HG02884 (cell line): ENCODE results near the gene CRADD.

ENCODE experiments used
- ATAC-seq: cut with Tn5 transposase; IDR thresholded peaks from one replicate; pipeline ENCODE4 v1.9.1; 2021; ENCODE audit warnings: mild to moderate bottlenecking, moderate library complexity; ENCODE audit not compliant: unreplicated experiment

The CRADD gene

DNA sequence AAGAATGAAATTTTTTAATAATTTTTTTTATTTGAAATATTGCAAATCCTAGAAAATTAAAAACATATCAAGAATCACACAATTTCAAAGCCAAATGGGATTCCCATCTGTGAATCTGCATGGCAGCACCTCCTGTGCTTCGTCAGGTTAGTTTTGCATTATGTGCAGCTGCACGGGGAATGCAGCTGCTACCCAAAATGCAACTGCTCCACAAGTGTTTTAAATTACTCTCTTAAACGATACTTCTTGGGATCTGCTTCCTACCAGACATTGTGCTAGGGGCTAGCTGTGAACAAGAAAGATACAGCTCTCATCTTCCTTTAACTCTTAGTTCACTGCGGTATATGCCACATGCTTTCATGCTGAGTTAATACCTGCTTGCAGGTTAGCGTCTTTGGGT is 154.2 kb downstream of the CRADD start:
- no peak for ATAC-seq

DNA sequence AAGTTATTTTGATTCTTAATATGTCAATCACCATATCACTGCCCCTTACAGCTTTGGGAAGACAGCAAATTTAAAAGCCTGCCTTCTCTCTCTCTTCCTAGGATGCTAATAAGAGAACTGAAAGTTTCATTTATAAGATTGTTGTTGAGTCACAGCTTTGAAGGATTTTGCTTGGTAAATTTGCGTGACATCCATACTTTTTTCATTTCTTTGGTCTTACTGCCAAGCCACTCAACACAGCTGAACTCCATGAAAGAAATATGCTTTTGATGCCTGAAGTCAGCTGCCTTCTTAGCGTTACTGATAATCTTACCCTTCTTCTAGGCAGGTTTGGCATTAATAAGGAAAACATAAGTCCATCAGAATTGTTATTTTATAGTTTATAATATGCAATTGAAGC is 155.0 kb downstream of the CRADD start:
- ATAC-seq, result no peak

- no peak for ATAC-seq
Observed at GRCh38 chr12:93833946-93834345, 156.8 kb downstream of the CRADD start.

DNA sequence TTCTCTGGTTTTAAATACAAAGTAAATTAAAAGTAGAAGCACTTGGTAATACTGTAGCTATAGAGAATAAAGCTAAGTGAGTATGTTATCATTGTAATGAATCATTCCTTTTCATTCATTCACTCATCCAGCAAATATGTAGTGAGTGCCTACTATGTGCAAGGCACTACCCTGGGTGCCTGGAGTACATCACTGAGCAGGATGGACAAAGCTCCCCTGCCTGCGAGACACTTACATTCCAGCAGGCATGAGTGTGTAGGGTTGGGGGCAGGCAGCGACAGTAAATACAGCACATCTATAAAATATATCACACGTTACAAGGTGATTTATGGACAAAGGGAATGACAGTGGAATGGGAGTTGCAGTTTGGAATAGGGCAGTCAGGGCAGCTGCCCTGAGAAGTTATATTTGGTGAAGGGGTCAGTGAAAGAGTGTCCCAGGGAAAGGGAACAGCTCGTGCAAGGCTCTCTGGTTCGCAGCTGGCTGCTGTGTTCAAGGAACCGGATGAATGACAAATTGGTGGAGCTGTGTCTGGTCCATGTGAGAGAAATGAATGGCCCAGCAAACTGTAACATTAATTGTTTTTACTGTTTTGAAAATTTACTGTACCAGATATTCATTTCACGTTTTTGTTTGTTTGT is 159.6 kb downstream of the CRADD start:
- ATAC-seq, result no peak

DNA sequence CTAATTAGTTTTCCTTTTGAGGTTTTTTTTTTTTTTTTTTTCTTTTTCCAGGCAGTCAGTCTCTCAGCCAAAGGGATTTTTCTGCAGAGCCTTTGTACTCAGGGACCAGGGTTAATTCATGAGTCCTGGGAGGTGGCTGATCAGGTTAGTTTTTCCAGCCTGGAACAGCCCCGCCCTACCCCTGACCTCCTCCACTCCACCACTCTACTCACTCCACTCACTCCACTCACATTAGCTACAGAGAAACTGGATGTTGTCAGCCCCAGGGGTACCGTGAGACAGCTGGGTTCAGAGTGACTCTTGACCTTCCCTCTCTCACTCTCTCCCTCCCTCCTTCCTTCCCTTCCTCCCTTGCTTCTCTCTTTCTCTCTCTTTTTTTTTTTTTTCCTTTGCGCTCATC is 161.0 kb downstream of the CRADD start:
- ATAC-seq, result no peak

DNA sequence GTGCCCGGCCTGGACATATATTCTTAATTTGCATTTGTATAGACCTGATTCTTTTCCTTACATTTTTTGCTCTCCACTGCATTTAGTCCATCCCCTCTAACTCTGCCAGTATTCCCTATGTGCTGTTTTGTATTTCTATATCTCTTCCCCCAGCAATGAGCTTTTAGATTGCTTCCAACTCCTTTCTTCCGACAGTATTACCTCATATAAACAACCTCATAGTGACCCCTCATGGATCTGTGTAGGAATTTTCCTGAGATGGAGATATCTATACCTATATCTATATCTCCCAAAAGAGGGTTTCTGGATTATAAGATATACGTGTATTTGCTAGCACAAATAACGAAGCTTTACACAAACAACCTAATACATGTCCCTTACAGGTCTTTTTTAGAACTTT is 161.9 kb downstream of the CRADD start:
- no peak for ATAC-seq

DNA sequence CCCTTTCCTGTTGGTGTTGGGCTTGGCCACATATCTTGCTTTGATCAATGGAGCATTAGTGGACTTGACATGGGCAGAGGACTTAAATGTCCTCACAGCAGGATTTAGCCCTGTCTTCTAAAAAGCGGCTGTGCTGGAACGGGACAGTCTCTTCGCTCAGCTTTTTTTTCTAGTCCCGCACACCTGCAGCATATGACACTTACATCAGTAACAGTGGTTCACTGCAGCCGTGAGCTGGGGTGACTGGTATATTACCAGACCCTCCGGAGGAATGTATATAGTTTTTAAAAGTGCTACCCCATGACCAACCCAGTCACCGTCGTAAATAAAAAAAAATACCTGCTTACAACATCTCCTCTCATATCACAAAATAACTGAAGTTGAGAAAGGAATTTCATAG is 164.5 kb downstream of the CRADD start:
- ATAC-seq, result no peak

- ATAC-seq, result no peak
Observed at GRCh38 chr12:93844164-93844784, 167.1 kb downstream of the CRADD start.

DNA sequence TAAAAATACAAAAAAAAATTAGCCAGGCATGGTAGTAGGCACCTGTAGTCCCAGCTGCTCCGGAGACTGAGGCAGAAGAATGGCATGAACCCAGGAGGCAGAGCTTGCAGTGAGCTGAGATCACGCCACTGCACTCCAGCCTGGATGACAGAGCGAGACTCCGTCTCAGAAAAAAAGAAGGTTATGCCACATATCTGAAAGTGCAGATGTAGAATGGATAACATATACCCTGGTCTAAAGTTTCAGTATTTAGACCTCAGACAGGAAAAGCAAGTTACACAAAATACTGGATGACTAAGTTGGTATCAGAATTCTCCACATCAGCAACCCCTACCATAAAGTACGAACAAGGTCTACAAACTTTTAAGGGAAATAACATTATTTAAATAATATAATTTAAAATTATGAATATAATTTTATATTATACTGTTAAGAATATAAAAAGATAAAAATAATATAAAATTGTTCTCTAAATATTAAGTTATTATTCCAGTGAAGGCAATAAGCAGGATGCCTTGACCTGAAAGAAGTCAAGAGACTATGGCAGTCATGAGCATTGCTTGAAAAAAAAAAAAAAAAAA is 169.9 kb downstream of the CRADD start:
- no peak for ATAC-seq

- ATAC-seq, result peak; percentile 76
Observed at GRCh38 chr12:93847517-93848474, 170.6 kb downstream of the CRADD start.

DNA sequence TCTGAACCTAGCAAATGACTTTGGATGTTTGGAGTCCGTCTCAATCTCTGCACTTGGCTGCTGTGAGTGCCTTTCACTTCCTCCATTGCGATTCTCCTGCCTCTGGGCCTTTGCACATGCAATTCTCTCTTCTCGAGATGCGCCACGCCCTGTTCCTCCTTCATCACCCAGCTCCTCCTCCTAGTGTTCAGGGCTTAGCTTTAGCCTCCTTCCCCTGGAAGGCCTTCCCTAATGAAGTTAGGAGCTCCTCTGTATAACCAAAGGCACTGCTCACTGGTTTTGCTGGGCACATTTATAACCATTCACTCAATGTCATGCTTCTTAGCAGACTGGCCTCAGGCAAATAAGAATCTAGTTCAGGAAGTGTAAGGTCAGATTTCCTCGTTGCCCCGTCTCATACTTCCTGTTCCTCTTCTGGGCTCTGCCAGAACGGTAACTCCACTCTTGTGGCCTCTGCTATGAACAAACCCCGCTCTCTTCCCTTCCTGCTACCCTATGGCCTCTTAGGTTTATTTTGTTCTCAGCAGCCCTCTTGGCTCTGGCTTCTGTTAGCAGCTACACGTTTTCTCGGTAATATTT is 171.4 kb downstream of the CRADD start:
- ATAC-seq, result no peak

DNA sequence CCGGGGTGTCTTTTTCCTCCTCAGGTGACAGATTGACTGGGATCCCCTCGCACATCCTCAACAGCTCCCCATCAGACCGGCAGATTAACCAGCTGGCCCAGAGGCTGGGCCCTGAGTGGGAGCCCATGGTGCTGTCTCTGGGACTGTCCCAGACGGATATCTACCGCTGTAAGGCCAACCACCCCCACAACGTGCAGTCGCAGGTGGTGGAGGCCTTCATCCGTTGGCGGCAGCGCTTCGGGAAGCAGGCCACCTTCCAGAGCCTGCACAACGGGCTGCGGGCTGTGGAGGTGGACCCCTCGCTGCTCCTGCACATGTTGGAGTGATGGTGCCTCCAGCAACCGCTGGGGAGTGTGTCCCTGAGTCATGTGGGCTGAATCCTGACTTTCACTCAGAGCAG is 172.8 kb downstream of the CRADD start:
- no peak for ATAC-seq

GRCh38 chr12:93850481-93851256 is 173.5 kb downstream of the CRADD start:
- ATAC-seq, result no peak

GRCh38 chr12:93851257-93851671 is 174.1 kb downstream of the CRADD start:
- no peak for ATAC-seq

DNA sequence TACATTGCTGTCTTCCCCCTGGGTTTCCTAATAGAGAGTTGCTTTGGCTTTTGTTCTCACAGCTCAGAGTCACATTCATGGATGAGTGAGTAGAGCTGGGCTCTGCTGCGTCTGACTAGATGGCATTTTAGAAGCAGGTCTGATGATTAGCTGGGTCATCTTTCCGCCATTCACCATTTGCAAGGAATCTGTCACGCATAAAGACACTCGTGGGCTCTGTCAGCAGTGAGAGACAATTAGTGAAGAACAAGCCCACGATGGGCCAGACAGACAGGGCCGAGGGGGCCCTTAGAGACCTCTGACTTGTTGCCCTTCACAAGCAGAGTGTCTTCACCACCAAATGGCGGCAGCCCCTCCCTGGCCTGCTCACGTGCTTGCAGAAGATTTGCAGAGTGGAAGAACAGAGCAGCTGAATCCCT is 175.0 kb downstream of the CRADD start:
- no peak for ATAC-seq

- no peak for ATAC-seq
Observed at GRCh38 chr12:93853698-93854478, 176.7 kb downstream of the CRADD start.

- ATAC-seq, result no peak
Observed at GRCh38 chr12:93855261-93855660, 178.1 kb downstream of the CRADD start.

- no peak for ATAC-seq
Observed at GRCh38 chr12:93856611-93857010, 179.4 kb downstream of the CRADD start.

GRCh38 chr12:93857279-93857938 is 180.2 kb downstream of the CRADD start:
- ATAC-seq, result no peak
